Brain pericyte (primary cell): ENCODE data around the gene G6PC1.

Experiments used
- DNase-seq: peaks from one replicate; pipeline ENCODE4 v3.0.0-alpha.2; 2012; ENCODE audit warnings: low read depth, low spot score

The G6PC1 gene

GRCh38 chr17:42937712-42938596 is 37.4 kb downstream of the G6PC1 start:
- DNase-seq, result peak; percentile 13

GRCh38 chr17:42944211-42944610 is 43.6 kb downstream of the G6PC1 start:
- no peak for DNase-seq

GRCh38 chr17:42946812-42947211 is 46.2 kb downstream of the G6PC1 start:
- no peak for DNase-seq

GRCh38 chr17:42950044-42950783 is 49.6 kb downstream of the G6PC1 start:
- DNase-seq, result no peak
